Glutamatergic neuron (in vitro differentiated cells): Measurements from ENCODE around the gene ARL5C. TPM values are rescaled to one million over a fixed set of nuclear protein-coding genes. Genes with fewer than 3 reads are reported as not detected.

ENCODE experiments used
- DNase-seq: peaks from one replicate; pipeline ENCODE4 v3.0.0; 2022
- H3K27ac Mint-ChIP-seq: one replicate; pipeline ENCODE4 v1.8.0; 2020; ENCODE audit warnings: mild to moderate bottlenecking, mixed read lengths, inconsistent platforms; ENCODE audit not compliant: unreplicated experiment
- H3K27me3 Mint-ChIP-seq: one replicate; pipeline ENCODE4 v1.8.0; 2020; ENCODE audit warnings: mild to moderate bottlenecking, moderate library complexity, mixed read lengths, inconsistent platforms; ENCODE audit not compliant: unreplicated experiment
- H3K36me3 Mint-ChIP-seq: one replicate; pipeline ENCODE4 v1.8.0; 2020; ENCODE audit warnings: mild to moderate bottlenecking, mixed read lengths, inconsistent platforms; ENCODE audit not compliant: unreplicated experiment
- H3K4me1 Mint-ChIP-seq: one replicate; pipeline ENCODE4 v1.8.0; 2020; ENCODE audit warnings: mild to moderate bottlenecking, low read depth, mixed read lengths, inconsistent platforms; ENCODE audit not compliant: unreplicated experiment
- H3K4me3 Mint-ChIP-seq: one replicate; pipeline ENCODE4 v1.8.0; 2020; ENCODE audit warnings: mild to moderate bottlenecking, mixed read lengths, inconsistent platforms; ENCODE audit not compliant: unreplicated experiment
- H3K9me3 Mint-ChIP-seq: one replicate; pipeline ENCODE4 v1.8.0; 2020; ENCODE audit warnings: mild to moderate bottlenecking, moderate library complexity, mixed read lengths, inconsistent platforms; ENCODE audit not compliant: unreplicated experiment
- total RNA-seq: library from RNA; stranded (reverse); fragmentation: NEBNext Ultra II Directional; extraction: Animal tissue kit (Norgen Biotek cat#: 25700); gene quantifications from one replicate; pipeline ENCODE4 v1.2.1, GENCODE V29; 2021; ENCODE audit not compliant: unreplicated experiment
- TF ChIP-seq, protein P1 (sequence below): fragments of 200-600 bp; sonication (generic); IDR thresholded peaks from one replicate; pipeline ENCODE4 v1.5.0; 2021; ENCODE audit not compliant: partially characterized antibody, unreplicated experiment

ARL5C gene
- total RNA-seq, 1 donor from 2014 or later: not detected

DNA sequence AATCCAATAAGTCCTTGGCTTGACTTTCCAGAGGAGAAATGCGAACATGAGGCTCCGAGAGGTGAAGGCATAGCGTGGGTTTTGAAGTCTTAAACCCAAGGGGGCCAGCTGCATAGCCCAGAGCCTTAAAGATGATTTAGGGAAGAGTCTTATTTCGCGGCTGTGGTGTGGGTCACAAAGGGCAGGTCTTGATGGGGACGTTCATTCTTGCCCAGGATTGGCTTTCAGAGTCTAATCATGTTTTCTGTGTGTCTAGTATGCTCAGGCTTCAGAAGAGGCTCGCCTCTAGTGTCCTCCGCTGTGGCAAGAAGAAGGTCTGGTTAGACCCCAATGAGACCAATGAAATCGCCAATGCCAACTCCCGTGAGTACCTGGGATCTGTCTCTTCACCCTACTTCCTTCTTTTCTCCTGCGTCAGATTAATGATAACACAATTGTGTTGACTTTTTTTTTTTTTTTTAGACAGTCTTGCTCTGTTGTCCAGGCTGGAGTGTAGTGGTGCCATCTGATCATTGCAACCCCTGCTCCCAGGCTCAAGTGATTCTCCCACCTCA, 35.1 kb upstream of the ARL5C start:
- Mint-ChIP-seq H3K9me3 (peaks cover 11% of the 10 kb centered on the region), H3K36me3 (no peaks in the 10 kb centered on the region), H3K27me3 (peaks cover 8% of the 10 kb centered on the region), H3K4me3 (peak overlapping the region; percentile 92), H3K27ac (peak overlapping the region; percentile 99), H3K4me1 (peaks cover 10% of the 10 kb centered on the region)
- no peak for DNase-seq
- TF ChIP-seq, protein P1, sequence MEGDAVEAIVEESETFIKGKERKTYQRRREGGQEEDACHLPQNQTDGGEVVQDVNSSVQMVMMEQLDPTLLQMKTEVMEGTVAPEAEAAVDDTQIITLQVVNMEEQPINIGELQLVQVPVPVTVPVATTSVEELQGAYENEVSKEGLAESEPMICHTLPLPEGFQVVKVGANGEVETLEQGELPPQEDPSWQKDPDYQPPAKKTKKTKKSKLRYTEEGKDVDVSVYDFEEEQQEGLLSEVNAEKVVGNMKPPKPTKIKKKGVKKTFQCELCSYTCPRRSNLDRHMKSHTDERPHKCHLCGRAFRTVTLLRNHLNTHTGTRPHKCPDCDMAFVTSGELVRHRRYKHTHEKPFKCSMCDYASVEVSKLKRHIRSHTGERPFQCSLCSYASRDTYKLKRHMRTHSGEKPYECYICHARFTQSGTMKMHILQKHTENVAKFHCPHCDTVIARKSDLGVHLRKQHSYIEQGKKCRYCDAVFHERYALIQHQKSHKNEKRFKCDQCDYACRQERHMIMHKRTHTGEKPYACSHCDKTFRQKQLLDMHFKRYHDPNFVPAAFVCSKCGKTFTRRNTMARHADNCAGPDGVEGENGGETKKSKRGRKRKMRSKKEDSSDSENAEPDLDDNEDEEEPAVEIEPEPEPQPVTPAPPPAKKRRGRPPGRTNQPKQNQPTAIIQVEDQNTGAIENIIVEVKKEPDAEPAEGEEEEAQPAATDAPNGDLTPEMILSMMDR: no peak

DNA sequence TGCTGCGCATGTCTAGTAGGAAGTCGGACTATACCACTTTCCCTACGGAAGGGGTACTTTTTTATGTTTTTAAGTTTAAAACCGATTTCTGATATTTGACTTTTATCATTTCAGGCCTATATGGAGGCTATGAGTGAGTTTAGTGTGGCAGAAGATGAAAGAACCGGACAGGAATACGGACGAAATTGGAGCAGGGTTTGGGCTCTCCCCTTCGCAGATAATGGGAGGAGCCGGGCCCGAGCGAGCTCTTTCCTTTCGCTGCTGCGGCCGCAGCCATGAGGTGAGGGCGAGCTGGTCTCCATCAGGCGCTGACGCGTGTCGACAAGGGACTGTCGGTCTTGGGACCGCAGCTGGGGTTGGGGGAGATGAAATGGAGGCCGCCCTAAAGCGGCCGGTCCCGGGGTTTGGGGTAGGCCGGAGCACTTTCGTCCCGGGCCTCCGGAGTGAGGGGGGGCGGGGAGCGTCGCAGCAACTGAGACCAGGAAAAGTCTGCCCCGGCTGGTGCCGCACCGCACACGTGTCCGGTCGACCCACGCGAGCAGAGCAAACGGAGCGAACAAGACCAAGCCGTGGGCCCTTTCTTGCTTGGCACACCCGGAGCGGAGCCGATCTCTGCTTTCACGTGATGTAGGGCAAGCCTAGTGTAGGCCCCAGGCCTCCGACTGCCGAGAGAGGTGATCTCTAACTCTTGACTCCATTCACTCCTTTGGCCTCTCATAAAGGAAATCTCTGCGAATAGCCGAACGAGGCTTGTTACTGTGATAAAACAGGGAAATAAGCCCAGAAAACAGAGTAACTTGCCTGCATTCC, 34.3 kb upstream of the ARL5C start, which contains the start of gene RPL19:
Gene RPL19 (plus strand): TSS at position 214 of the 810 bp plus-strand sequence. CDS start 62 bp downstream, at position 276.
- Mint-ChIP-seq H3K4me1 (peaks cover 13% of the 10 kb centered on the region), H3K27me3 (peaks cover 8% of the 10 kb centered on the region), H3K27ac (peak within 1 kb of the TSS; percentile 99), H3K36me3 (no peaks in the 10 kb centered on the region), H3K9me3 (peaks cover 11% of the 10 kb centered on the region), H3K4me3 (peak within 1 kb of the TSS; percentile 92)
- peak; percentile 78 for DNase-seq
- TF ChIP-seq, protein P1: no peak

DNA sequence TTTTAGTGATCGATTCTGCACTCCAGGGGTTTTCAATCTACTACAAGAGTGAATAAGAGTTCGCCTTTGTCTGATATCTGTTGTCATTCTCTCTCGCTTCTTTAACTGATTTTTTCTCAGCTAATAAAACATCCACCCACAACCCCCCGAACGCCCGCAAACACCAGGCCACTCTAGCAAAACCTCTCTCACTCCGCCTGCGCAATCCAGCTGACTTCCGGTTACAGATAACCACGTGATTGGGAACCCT, 33.8 kb upstream of the ARL5C start:
- peak overlapping the region; percentile 92 for H3K4me3 Mint-ChIP-seq
- DNase-seq: peak; percentile 79
- H3K36me3 Mint-ChIP-seq: no peaks in the 10 kb centered on the region
- peaks cover 16% of the 10 kb centered on the region for H3K4me1 Mint-ChIP-seq
- H3K27me3 Mint-ChIP-seq: peaks cover 10% of the 10 kb centered on the region
- TF ChIP-seq, protein P1: no peak
- peak overlapping the region; percentile 99 for H3K27ac Mint-ChIP-seq
- peaks cover 11% of the 10 kb centered on the region for H3K9me3 Mint-ChIP-seq

DNA sequence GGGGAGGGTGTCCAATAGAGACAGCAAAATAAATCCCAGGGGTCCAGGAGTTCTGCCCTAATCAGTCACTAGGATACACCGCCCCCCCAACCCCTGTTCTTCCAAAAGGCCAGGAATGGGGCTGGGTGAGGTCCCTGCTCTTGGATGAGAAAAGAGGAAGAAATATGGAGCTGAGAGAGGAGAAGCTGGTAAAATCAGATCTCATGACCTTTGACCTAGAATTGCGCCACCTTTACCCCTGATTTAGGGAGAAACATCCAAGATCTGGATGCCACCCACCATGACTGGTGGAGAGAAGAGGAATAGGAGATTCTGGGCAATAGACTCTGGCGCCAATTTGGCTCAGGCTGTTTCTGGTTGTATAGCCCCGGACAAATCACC, 32.2 kb upstream of the ARL5C start:
- peak overlapping the region; percentile 82 for H3K27ac Mint-ChIP-seq
- peaks cover 9% of the 10 kb centered on the region for H3K27me3 Mint-ChIP-seq
- H3K9me3 Mint-ChIP-seq: peaks cover 13% of the 10 kb centered on the region
- H3K36me3 Mint-ChIP-seq: no peaks in the 10 kb centered on the region
- no peak for DNase-seq
- H3K4me1 Mint-ChIP-seq: peaks cover 27% of the 10 kb centered on the region
- TF ChIP-seq, protein P1: no peak
- H3K4me3 Mint-ChIP-seq: peak overlapping the region; percentile 79

DNA sequence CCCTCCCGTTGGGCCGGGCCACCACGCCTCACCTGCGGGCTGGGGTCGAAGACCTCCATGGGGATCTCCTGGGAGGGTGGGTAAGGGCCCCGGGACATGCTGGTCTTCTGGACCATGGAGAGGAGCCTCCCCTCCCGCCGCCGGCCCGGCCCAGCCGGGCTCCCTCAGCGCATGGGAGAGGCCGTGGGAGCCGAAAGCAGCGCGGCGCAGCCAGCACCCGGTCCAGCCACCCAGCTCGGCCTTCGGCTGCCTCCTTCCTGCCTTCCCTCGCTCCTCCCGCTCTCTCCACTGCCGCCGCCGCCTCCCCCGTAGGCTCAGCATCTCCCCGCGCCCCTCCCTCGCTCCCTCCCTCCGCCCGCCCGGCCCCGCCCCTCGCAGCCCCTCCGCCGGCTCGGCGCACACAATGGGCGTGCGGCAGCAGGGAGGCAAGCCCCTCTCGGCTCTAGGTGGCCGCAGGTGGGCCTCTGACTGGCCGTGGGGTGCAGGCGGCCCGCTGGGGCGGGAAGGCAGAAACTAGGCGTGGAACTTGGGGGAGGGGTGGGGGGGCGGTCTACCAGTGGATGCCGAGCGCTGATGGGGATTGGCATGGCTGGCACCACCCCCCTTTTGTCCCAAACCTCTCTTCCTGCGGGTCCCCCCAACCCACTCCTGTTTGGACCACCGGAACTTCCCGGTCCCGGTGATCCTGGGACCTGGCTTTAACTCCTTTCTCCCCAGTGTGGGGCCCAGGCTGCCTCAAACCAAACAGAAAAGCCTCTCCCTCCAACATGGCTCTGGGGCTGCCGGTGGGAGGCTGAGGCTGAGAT, 31.6 kb upstream of the ARL5C start, which contains the start of gene CACNB1:
Gene CACNB1 (minus strand): TSS at position 290 of the 806 bp plus-strand sequence. CDS start 174 bp downstream, at position 116.
- peak within 1 kb of the TSS; percentile 82 for H3K27ac Mint-ChIP-seq

More for the DNA sequence above, 31.6 kb upstream of the ARL5C start, which contains the start of gene CACNB1:
- Mint-ChIP-seq H3K9me3 (peaks cover 13% of the 10 kb centered on the region), H3K36me3 (peaks cover 1% of the 10 kb centered on the region), H3K4me1 (peaks cover 33% of the 10 kb centered on the region), H3K4me3 (peak within 1 kb of the TSS; percentile 87), H3K27me3 (peaks cover 9% of the 10 kb centered on the region)
- peak; percentile 93 for DNase-seq
- TF ChIP-seq, protein P1: no peak
